Calu3 (cell line): ENCODE results near the gene HEATR9. TPM values are rescaled to one million over a fixed set of nuclear protein-coding genes. Genes with fewer than 3 reads are reported as not detected.
A peak's percentile ranks its signal among the peaks of the same experiment; 100 is the strongest.

ENCODE experiments used
- Bru-seq: library from RNA; stranded (reverse); fragments of 400-500 nt; gene quantifications from one replicate; lab custom pipeline; 2021; lab: Mats Ljungman, UMichigan
- BruChase-seq, 2 experiments: library from RNA; stranded (reverse); fragments of 400-500 nt; gene quantifications; one replicate each; lab custom pipeline; 2021; lab: Mats Ljungman, UMichigan
- BruUV-seq: library from RNA; stranded (reverse); fragments of 400-500 nt; replicated peaks from 2 replicates; lab custom pipeline; 2021; lab: Mats Ljungman, UMichigan
- CTCF ChIA-PET: fragments of 300-600 bp; sonication (Branson Sonifier 250); formaldehyde crosslinking; loops from one replicate; lab custom pipeline; 2022; ENCODE audit warnings: antibody characterized with exemption; lab: Charles Lee
- DNase-seq: peaks from one replicate; pipeline ENCODE4 v3.0.0; 2022
- H3K27ac Mint-ChIP-seq: one replicate; pipeline ENCODE4 v1.8.0; 2022; ENCODE audit warnings: mixed read lengths; ENCODE audit not compliant: unreplicated experiment
- H3K27me3 Mint-ChIP-seq: one replicate; pipeline ENCODE4 v1.8.0; 2022; ENCODE audit warnings: mixed read lengths; ENCODE audit not compliant: unreplicated experiment
- H3K36me3 Mint-ChIP-seq: one replicate; pipeline ENCODE4 v1.8.0; 2022; ENCODE audit warnings: mild to moderate bottlenecking, moderate library complexity, mixed read lengths; ENCODE audit not compliant: insufficient read depth, unreplicated experiment
- H3K4me1 Mint-ChIP-seq: one replicate; pipeline ENCODE4 v1.8.0; 2022; ENCODE audit warnings: mild to moderate bottlenecking, low read depth, mixed read lengths; ENCODE audit not compliant: unreplicated experiment
- H3K4me3 Mint-ChIP-seq: one replicate; pipeline ENCODE4 v1.8.0; 2022; ENCODE audit warnings: mild to moderate bottlenecking, low read depth, moderate library complexity, mixed read lengths; ENCODE audit not compliant: unreplicated experiment
- H3K9me3 Mint-ChIP-seq: one replicate; pipeline ENCODE4 v1.8.0; 2022; ENCODE audit warnings: low read depth, mixed read lengths; ENCODE audit not compliant: unreplicated experiment
- intact Hi-C: fragments of 100-400 bp; cut with micrococcal nuclease; formaldehyde crosslinking; loops from one replicate; pipeline ENCODE4 v1.10.0; 2022; ENCODE audit not compliant: unreplicated experiment
- long read RNA-seq: library from polyadenylated mRNA; stranded (forward); transcript quantifications from one replicate; pipeline ENCODE4 v2.0.0, GENCODE V29; 2022
- total RNA-seq: library from RNA; stranded (reverse); gene quantifications from 2 replicates; pipeline ENCODE4 v1.2.3, GENCODE V29; 2022
- TF ChIP-seq, protein P1 (sequence below): fragments of 200-600 bp; IDR thresholded peaks from one replicate; pipeline ENCODE4 v1.8.0; 2022; ENCODE audit warnings: antibody characterized with exemption; ENCODE audit not compliant: unreplicated experiment

HEATR9 gene, protein sequence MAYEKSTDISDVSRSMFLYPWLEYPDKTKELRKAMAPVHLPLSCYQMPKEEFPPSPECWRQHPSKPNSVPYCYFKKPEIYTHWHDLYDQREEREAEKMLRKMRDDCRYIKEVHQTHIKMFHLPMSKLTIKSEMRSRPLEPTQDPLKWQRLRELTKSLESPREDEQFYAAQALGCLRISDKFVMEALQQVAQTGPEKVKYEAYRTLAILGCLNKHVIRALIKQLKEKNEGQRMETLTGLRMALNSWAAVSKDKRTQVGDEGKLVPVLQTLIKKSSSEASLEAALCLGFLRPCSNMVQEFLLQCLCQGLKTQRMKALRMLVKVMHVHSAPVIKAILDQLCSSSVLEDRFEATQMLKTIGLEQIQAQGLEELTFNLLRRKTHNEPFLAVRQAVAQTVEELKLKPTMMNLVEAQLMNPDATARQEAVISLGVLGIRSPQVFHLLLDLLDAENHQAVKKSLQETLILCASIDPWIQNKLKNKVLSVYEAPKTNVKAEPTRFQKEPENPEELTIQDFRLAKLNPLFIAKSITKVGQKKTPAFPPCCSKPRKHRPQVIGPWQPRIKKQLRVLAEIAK
- not detected in 2 replicates for total RNA-seq
- percentile 6 among the genes with signal in this experiment for Bru-seq, nascent RNA
- percentile 6 among the genes with signal in this experiment for BruChase-seq, experiment 1, labeled RNA remaining after a 6-hour chase
- percentile 6 among the genes with signal in this experiment for BruChase-seq, experiment 2, labeled RNA remaining after a 2-hour chase
- long read RNA-seq, result 0 reads

- Mint-ChIP-seq H3K27me3 (no peaks in the 10 kb centered on the region), H3K27ac (no peak within 1 kb of the TSS), H3K9me3 (no peaks in the 10 kb centered on the region), H3K36me3 (no peaks in the 10 kb centered on the region), H3K4me3 (no peak within 1 kb of the TSS), H3K4me1 (no peaks in the 10 kb centered on the region)
- no peak for DNase-seq
- intact Hi-C loops, result no loop called here
- TF ChIP-seq, protein P1, sequence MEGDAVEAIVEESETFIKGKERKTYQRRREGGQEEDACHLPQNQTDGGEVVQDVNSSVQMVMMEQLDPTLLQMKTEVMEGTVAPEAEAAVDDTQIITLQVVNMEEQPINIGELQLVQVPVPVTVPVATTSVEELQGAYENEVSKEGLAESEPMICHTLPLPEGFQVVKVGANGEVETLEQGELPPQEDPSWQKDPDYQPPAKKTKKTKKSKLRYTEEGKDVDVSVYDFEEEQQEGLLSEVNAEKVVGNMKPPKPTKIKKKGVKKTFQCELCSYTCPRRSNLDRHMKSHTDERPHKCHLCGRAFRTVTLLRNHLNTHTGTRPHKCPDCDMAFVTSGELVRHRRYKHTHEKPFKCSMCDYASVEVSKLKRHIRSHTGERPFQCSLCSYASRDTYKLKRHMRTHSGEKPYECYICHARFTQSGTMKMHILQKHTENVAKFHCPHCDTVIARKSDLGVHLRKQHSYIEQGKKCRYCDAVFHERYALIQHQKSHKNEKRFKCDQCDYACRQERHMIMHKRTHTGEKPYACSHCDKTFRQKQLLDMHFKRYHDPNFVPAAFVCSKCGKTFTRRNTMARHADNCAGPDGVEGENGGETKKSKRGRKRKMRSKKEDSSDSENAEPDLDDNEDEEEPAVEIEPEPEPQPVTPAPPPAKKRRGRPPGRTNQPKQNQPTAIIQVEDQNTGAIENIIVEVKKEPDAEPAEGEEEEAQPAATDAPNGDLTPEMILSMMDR, result no peak
- CTCF ChIA-PET, result interaction anchor here (0.5 to 0.6 kb wide), 2 partner anchors 110 to 278 kb away, joined by 3 read pairs; no protein-coding TSS in a partner anchor
- no TSS peak for BruUV-seq
These were observed at the start of gene HEATR9 for GRCh38 chr17:35868737-35869136. Gene HEATR9 (minus strand): TSS chr17:35868891. CDS start chr17:35868742, 149 bp downstream.

GRCh38 chr17:35917519-35918213 lies 49.0 kb upstream of the HEATR9 start:
- Mint-ChIP-seq H3K4me3 (no peak overlapping the region), H3K4me1 (no peaks in the 10 kb centered on the region), H3K27me3 (no peaks in the 10 kb centered on the region), H3K36me3 (no peaks in the 10 kb centered on the region), H3K9me3 (no peaks in the 10 kb centered on the region), H3K27ac (no peak overlapping the region)
- TF ChIP-seq, protein P1, result no peak
- BruUV-seq, result no TSS peak
- intact Hi-C loops, result no loop called here
- CTCF ChIA-PET, result interaction anchor here (0.6 kb wide), 1 partner anchor 373 kb away, joined by 5 read pairs; no protein-coding TSS in a partner anchor
- DNase-seq, result no peak

GRCh38 chr17:35915153-35915964 lies 46.7 kb upstream of the HEATR9 start:
- DNase-seq, result no peak
- intact Hi-C loops, result no loop called here
- CTCF ChIA-PET, result interaction anchor here (0.6 to 0.7 kb wide), 2 partner anchors 12 to 74 kb away, joined by 3 to 4 read pairs; no protein-coding TSS in a partner anchor
- no TSS peak for BruUV-seq
- H3K4me1 Mint-ChIP-seq, result no peaks in the 10 kb centered on the region
- H3K4me3 Mint-ChIP-seq, result no peak overlapping the region
- H3K27ac Mint-ChIP-seq, result no peak overlapping the region
- TF ChIP-seq, protein P1, result no peak
- H3K36me3 Mint-ChIP-seq, result no peaks in the 10 kb centered on the region
- peaks cover 3% of the 10 kb centered on the region for H3K9me3 Mint-ChIP-seq
- H3K27me3 Mint-ChIP-seq, result no peaks in the 10 kb centered on the region
